EH (cell line): ENCODE data around the gene SMARCD1.
"Not testable (repeated sequence)": the region's sequence is repeated elsewhere in the genome, so short reads cannot be mapped to it uniquely, and the experiment has no call there.

ENCODE experiments used
- DNase-seq: peaks from one replicate; pipeline ENCODE4 v3.0.0-alpha.2; 2015; ENCODE audit warnings: low read depth

The SMARCD1 gene

GRCh38 chr12:50142993-50143392 lies 57.9 kb downstream of the SMARCD1 start:
- no peak for DNase-seq

- no peak for DNase-seq
Measured at GRCh38 chr12:50145439-50145838, 60.3 kb downstream of the SMARCD1 start.

GRCh38 chr12:50147281-50147680 lies 62.1 kb downstream of the SMARCD1 start:
- DNase-seq: no peak

GRCh38 chr12:50148011-50148410 lies 62.9 kb downstream of the SMARCD1 start:
- not testable (repeated sequence) for DNase-seq

- DNase-seq: no peak
Measured at GRCh38 chr12:50149311-50149710, 64.2 kb downstream of the SMARCD1 start.
